ENCODE results near the gene HYCC2.
"Not testable (repeated sequence)": the region's sequence is repeated elsewhere in the genome, so short reads cannot be mapped to it uniquely, and the experiment has no call there.

Gene HYCC2

DNA sequence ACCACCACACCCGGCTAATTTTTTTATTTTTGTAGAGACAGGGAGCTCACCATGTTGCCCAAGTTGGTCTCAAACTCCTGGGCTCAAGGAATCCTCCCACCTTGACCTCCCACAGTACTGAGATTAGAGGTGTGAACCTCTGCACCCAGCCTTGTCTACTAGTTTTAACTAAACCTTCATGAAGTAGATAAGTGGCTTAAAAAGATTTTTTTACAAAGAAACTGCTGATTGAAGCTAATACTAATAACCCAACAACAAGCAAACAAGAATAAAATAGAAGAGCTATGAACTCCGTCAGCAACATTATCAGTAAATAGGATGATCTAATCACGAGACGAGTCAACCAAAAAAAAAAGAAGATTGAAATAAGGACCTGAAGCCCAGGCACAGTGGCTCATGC lies 19.1 kb upstream of the HYCC2 start:
- Histone ChIP-seq H3K9me3 (ENCODE audit: low read depth, low read length) (no peaks in the 10 kb centered on the region), H3K27ac (no peak overlapping the region), H3K4me3 (no peak overlapping the region), H3K36me3 (ENCODE audit: insufficient read depth, low read length) (peaks cover 8% of the 10 kb centered on the region), H3K9ac (ENCODE audit: insufficient read length) (no peak overlapping the region)
- DNase-seq (ENCODE audit: low read depth, low spot score), result no peak
- TF ChIP-seq POLR2AphosphoS5 (IDR thresholded peaks at IDR 0.05; ENCODE audit: borderline replicate concordance, low read depth, low read length) (no peak), FOXP2 (optimal IDR thresholded peaks at IDR 0.05; ENCODE audit: control extremely low read depth, extremely low read length, insufficient read depth) (no peak), EZH2 (IDR thresholded peaks at IDR 0.05) (no peak)

DNA sequence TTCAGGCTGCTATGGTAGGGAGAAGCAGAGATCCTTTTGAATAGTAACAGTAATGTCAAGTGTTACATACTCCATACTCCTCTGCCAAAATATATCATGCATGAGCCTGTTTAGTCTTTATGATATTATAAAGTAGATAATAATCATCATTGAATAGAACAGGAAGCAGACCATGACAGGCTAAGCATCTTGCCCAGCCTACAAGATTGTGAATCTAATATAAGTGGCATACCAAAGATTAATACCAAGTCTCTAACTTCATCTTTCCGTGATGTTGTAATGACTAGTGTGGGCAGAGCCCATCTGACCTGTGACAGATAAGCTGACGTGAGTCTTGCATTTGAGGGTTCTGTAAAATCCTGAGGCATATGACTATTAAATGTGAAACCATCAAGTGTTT lies 13.4 kb upstream of the HYCC2 start:
- no peaks in the 10 kb centered on the region for H3K9me3 ChIP-seq (ENCODE audit: low read depth, low read length)
- H3K36me3 ChIP-seq (ENCODE audit: insufficient read depth, low read length), result peaks cover 32% of the 10 kb centered on the region
- TF ChIP-seq POLR2AphosphoS5 (IDR thresholded peaks at IDR 0.05; ENCODE audit: borderline replicate concordance, low read depth, low read length) (no peak), EZH2 (IDR thresholded peaks at IDR 0.05) (no peak), FOXP2 (optimal IDR thresholded peaks at IDR 0.05; ENCODE audit: control extremely low read depth, extremely low read length, insufficient read depth) (no peak)
- H3K27ac ChIP-seq, result no peak overlapping the region
- no peak overlapping the region for H3K9ac ChIP-seq (ENCODE audit: insufficient read length)
- DNase-seq (ENCODE audit: low read depth, low spot score), result no peak
- no peak overlapping the region for H3K4me3 ChIP-seq

GRCh38 chr2:201074996-201075395 lies 3.5 kb upstream of the HYCC2 start:
- H3K9me3 ChIP-seq (ENCODE audit: low read depth, low read length), result no peaks in the 10 kb centered on the region
- no peak for TF ChIP-seq POLR2AphosphoS5 (IDR thresholded peaks at IDR 0.05; ENCODE audit: borderline replicate concordance, low read depth, low read length)
- no peak overlapping the region for H3K27ac ChIP-seq
- H3K4me3 ChIP-seq, result no peak overlapping the region
- DNase-seq (ENCODE audit: low read depth, low spot score), result no peak
- peaks cover 14% of the 10 kb centered on the region for H3K36me3 ChIP-seq (ENCODE audit: insufficient read depth, low read length)
- H3K9ac ChIP-seq (ENCODE audit: insufficient read length), result no peak overlapping the region

- H3K9ac ChIP-seq (ENCODE audit: insufficient read length), result peak overlapping the region; percentile 96
- no peaks in the 10 kb centered on the region for H3K36me3 ChIP-seq (ENCODE audit: insufficient read depth, low read length)
- TF ChIP-seq EZH2 (IDR thresholded peaks at IDR 0.05), result no peak
- no peak for TF ChIP-seq POLR2AphosphoS5 (IDR thresholded peaks at IDR 0.05; ENCODE audit: borderline replicate concordance, low read depth, low read length)
- TF ChIP-seq FOXP2 (optimal IDR thresholded peaks at IDR 0.05; ENCODE audit: control extremely low read depth, extremely low read length, insufficient read depth), result no peak
- DNase-seq (ENCODE audit: low read depth, low spot score), result no peak
- H3K4me3 ChIP-seq, result peak overlapping the region; percentile 98
- H3K27ac ChIP-seq, result no peak overlapping the region
- no peaks in the 10 kb centered on the region for H3K9me3 ChIP-seq (ENCODE audit: low read depth, low read length)
Observed at GRCh38 chr2:201073071-201073470, 1.6 kb upstream of the HYCC2 start.

GRCh38 chr2:201072201-201072530 lies 695 bp upstream of the HYCC2 start:
- H3K9me3 ChIP-seq (ENCODE audit: low read depth, low read length), result no peaks in the 10 kb centered on the region
- H3K4me3 ChIP-seq, result peak overlapping the region; percentile 98
- TF ChIP-seq FOXP2 (optimal IDR thresholded peaks at IDR 0.05; ENCODE audit: control extremely low read depth, extremely low read length, insufficient read depth), result no peak
- TF ChIP-seq EZH2 (IDR thresholded peaks at IDR 0.05), result no peak
- no peak for TF ChIP-seq POLR2AphosphoS5 (IDR thresholded peaks at IDR 0.05; ENCODE audit: borderline replicate concordance, low read depth, low read length)
- peak overlapping the region; percentile 93 for H3K27ac ChIP-seq
- DNase-seq (ENCODE audit: low read depth, low spot score), result peak; percentile 35
- peak overlapping the region; percentile 96 for H3K9ac ChIP-seq (ENCODE audit: insufficient read length)
- no peaks in the 10 kb centered on the region for H3K36me3 ChIP-seq (ENCODE audit: insufficient read depth, low read length)

GRCh38 chr2:201070948-201071478 lies 458 bp downstream of the HYCC2 start:
- no peak for DNase-seq (ENCODE audit: low read depth, low spot score)
- H3K36me3 ChIP-seq (ENCODE audit: insufficient read depth, low read length), result no peaks in the 10 kb centered on the region
- H3K4me3 ChIP-seq, result peak overlapping the region; percentile 98
- TF ChIP-seq FOXP2 (optimal IDR thresholded peaks at IDR 0.05; ENCODE audit: control extremely low read depth, extremely low read length, insufficient read depth) (no peak), EZH2 (IDR thresholded peaks at IDR 0.05) (no peak), POLR2AphosphoS5 (IDR thresholded peaks at IDR 0.05; ENCODE audit: borderline replicate concordance, low read depth, low read length) (no peak)
- peak overlapping the region; percentile 96 for H3K9ac ChIP-seq (ENCODE audit: insufficient read length)
- no peak overlapping the region for H3K27ac ChIP-seq
- no peaks in the 10 kb centered on the region for H3K9me3 ChIP-seq (ENCODE audit: low read depth, low read length)

DNA sequence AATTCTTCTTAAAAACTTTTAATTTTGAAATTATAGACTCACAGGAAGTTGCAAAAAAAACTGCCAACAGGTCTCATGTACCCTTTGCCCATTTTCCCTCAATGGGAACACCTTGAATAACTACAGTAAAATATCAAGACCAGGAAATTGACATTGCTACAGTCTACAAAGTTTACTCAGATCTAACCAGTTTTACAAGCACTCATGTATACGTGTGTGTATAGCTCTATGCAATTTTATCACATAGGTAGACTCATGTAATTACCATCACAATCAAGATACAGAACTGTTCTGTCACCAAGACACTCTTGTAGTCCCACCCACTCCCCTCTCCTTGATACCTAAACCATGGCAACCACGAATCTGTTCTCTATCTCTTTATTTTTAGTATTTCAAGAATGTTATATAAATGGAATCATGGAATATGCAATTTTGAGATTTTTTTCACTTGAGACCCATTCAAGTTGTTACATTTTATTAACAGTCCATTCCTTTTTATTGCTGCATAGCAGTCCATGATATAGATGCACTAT lies 6.6 kb downstream of the HYCC2 start:
- Histone ChIP-seq H3K27ac (no peak overlapping the region), H3K9ac (ENCODE audit: insufficient read length) (no peak overlapping the region), H3K9me3 (ENCODE audit: low read depth, low read length) (no peaks in the 10 kb centered on the region), H3K36me3 (ENCODE audit: insufficient read depth, low read length) (no peaks in the 10 kb centered on the region), H3K4me3 (no peak overlapping the region)
- DNase-seq (ENCODE audit: low read depth, low spot score), result no peak
- TF ChIP-seq FOXP2 (optimal IDR thresholded peaks at IDR 0.05; ENCODE audit: control extremely low read depth, extremely low read length, insufficient read depth), result no peak
- no peak for TF ChIP-seq POLR2AphosphoS5 (IDR thresholded peaks at IDR 0.05; ENCODE audit: borderline replicate concordance, low read depth, low read length)
- TF ChIP-seq EZH2 (IDR thresholded peaks at IDR 0.05), result no peak

GRCh38 chr2:201063516-201063915 lies 8.0 kb downstream of the HYCC2 start:
- H3K9me3 ChIP-seq (ENCODE audit: low read depth, low read length); H3K36me3 ChIP-seq (ENCODE audit: insufficient read depth, low read length); H3K4me3 ChIP-seq; H3K27ac ChIP-seq; H3K9ac ChIP-seq (ENCODE audit: insufficient read length); DNase-seq (ENCODE audit: low read depth, low spot score): not testable (repeated sequence)

- no peak overlapping the region for H3K4me3 ChIP-seq
- no peak for DNase-seq (ENCODE audit: low read depth, low spot score)
- no peaks in the 10 kb centered on the region for H3K36me3 ChIP-seq (ENCODE audit: insufficient read depth, low read length)
- no peak for TF ChIP-seq FOXP2 (optimal IDR thresholded peaks at IDR 0.05; ENCODE audit: control extremely low read depth, extremely low read length, insufficient read depth)
- no peak for TF ChIP-seq EZH2 (IDR thresholded peaks at IDR 0.05)
- no peak for TF ChIP-seq POLR2AphosphoS5 (IDR thresholded peaks at IDR 0.05; ENCODE audit: borderline replicate concordance, low read depth, low read length)
- H3K9me3 ChIP-seq (ENCODE audit: low read depth, low read length), result no peaks in the 10 kb centered on the region
- no peak overlapping the region for H3K27ac ChIP-seq
- no peak overlapping the region for H3K9ac ChIP-seq (ENCODE audit: insufficient read length)
Observed at GRCh38 chr2:201059961-201060755, 11.3 kb downstream of the HYCC2 start.
